Esophagus squamous epithelium (tissue), 5 donors: ENCODE data around the gene OGFR. TPM values are rescaled to one million over a fixed set of nuclear protein-coding genes. Genes with fewer than 3 reads are reported as not detected.

Source experiments
- DNase-seq: peaks from one replicate; lab custom pipeline; 2025; lab: John Stamatoyannopoulos, UW
- H3K27ac ChIP-seq, 4 donors: fragments of 200-600 bp; sonication (generic); one replicate each; pipeline ENCODE4 v1.5.1; 2016 to 2019; ENCODE audit warnings: mild to moderate bottlenecking in 1 of 4
- H3K27me3 ChIP-seq, 4 donors: fragments of 200-600 bp; sonication (generic); 1 replicate in 3 of 4; 2 replicates in 1 of 4; pipeline versions ENCODE4 v1.5.1 to v1.6.0; 2017 to 2021; ENCODE audit warnings: antibody characterized with exemption in 1 of 4
- H3K36me3 ChIP-seq, 3 donors: fragments of 200-600 bp; sonication (generic); one replicate each; pipeline ENCODE4 v1.5.1; 2016 to 2019
- H3K4me1 ChIP-seq, 3 donors: fragments of 200-600 bp; sonication (generic); one replicate each; pipeline ENCODE4 v1.5.1; 2017 to 2019
- H3K4me3 ChIP-seq, 4 donors: fragments of 200-600 bp; sonication (generic); 1 replicate in 3 of 4; 2 replicates in 1 of 4; pipeline ENCODE4 v1.5.1; 2016 to 2019; ENCODE audit warnings: mild to moderate bottlenecking in 2 of 4, moderate library complexity in 1 of 4
- H3K9me3 ChIP-seq, 3 donors: fragments of 200-600 bp; sonication (generic); one replicate each; pipeline ENCODE4 v1.5.1; 2016 to 2019
- CTCF ChIP-seq, 6 experiments: fragments of 450-650 bp in 4 of 6; fragments of 200-600 bp in 2 of 6; sonication (generic) in 2 of 6; IDR thresholded peaks; one replicate each; pipeline ENCODE4 v1.5.1; 2016 to 2019; ENCODE audit warnings: antibody characterized with exemption in 6 of 6, mild to moderate bottlenecking in 4 of 6, moderate library complexity in 4 of 6
- POLR2A ChIP-seq, 4 donors: fragments of 450-650 bp; IDR thresholded peaks; one replicate each; pipeline ENCODE4 v1.6.1; 2017; ENCODE audit warnings: antibody characterized with exemption in 4 of 4, mild to moderate bottlenecking in 4 of 4, moderate library complexity in 3 of 4
- WGBS, 2 donors: methylation state at CpG; one replicate each; pipeline ENCODE4 v1.1.5; 2018; 5-methylcytosine and 5-hydroxymethylcytosine counted together
- intact Hi-C: fragments of 100-400 bp; cut with DNase I; formaldehyde crosslinking; loops from one replicate; pipeline ENCODE4 v1.15.0; 2022
- total RNA-seq, 4 donors: library from RNA; depleted of rRNA; stranded (reverse); fragments of >200 nt; gene quantifications; one replicate each; pipeline ENCODE4 v1.1.0, GENCODE V29; 2016
- donor health status: DM: yes; HTN: yes; CAD: no.

Gene OGFR
- total RNA-seq, 4 donors from 2014 or later = 19.1 to 41.4 (median 27.3) TPM

- 80 to 96% methylated on average over 4 to 5 of the region's 29 CpGs for WGBS, 2 donors
- intact Hi-C loops = no loop called here
- no peak for TF ChIP-seq POLR2A (IDR thresholded peaks at IDR 0.05)
- TF ChIP-seq CTCF (IDR thresholded peaks at IDR 0.05) = no peak
Observed at GRCh38 chr20:62827311-62828038, 22.8 kb downstream of the OGFR start.

DNA sequence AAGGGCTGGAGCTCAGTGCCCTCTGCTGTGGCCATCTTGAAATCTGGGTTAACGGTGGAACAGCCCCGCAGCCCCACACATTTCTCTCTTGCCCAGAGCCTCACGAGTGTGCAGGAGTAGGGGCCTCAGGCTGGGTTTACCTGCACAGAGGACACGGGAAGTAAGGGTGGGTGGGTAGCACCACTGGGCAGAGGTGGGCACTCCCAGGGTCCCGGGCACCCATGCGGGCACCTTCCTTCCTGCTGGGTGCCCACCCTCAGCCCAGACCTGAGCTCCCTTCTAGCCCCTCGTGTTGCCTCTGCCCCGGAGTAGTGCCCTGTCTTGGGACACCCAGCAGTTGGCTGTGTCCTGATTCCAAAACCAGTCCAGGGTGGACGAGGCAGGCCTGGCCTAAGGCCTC is 23.4 kb downstream of the OGFR start:
- no peak overlapping the region for H3K27ac ChIP-seq
- H3K4me1 ChIP-seq = peaks cover 29 to 35% (median 33%) of the 10 kb centered on the region in 3 donors
- H3K9me3 ChIP-seq = no peaks in the 10 kb centered on the region
- intact Hi-C loops = no loop called here
- 67 to 86% methylated on average over 1 to 5 of the region's 9 CpGs for WGBS, 2 donors
- TF ChIP-seq CTCF (IDR thresholded peaks at IDR 0.05) (no peak), POLR2A (IDR thresholded peaks at IDR 0.05) (no peak)
- no peak for DNase-seq
- no peak overlapping the region for H3K4me3 ChIP-seq
- H3K27me3 ChIP-seq = peaks cover 0 to 29% (median 0%) of the 10 kb centered on the region in 4 donors
- no peaks in the 10 kb centered on the region for H3K36me3 ChIP-seq

More at GRCh38 chr20:62827311-62828038, 22.8 kb downstream of the OGFR start:
- peaks cover 23 to 29% (median 28%) of the 10 kb centered on the region in 3 donors for H3K4me1 ChIP-seq
- no peaks in the 10 kb centered on the region for H3K36me3 ChIP-seq
- no peak for DNase-seq
- peaks cover 0 to 29% (median 0%) of the 10 kb centered on the region in 4 donors for H3K27me3 ChIP-seq
- H3K4me3 ChIP-seq = no peak overlapping the region
- H3K27ac ChIP-seq = no peak overlapping the region
- H3K9me3 ChIP-seq = no peaks in the 10 kb centered on the region

GRCh38 chr20:62828511-62829230 is 24.0 kb downstream of the OGFR start:
- intact Hi-C loops = no loop called here
- peaks cover 31 to 36% (median 36%) of the 10 kb centered on the region in 3 donors for H3K4me1 ChIP-seq
- TF ChIP-seq POLR2A (IDR thresholded peaks at IDR 0.05) = no peak
- no peak for TF ChIP-seq CTCF (IDR thresholded peaks at IDR 0.05)
- WGBS, 2 donors = 70 to 100% methylated on average over 5 to 10 of the region's 29 CpGs
- no peak for DNase-seq
- no peak overlapping the region for H3K4me3 ChIP-seq
- no peaks in the 10 kb centered on the region for H3K36me3 ChIP-seq
- no peaks in the 10 kb centered on the region for H3K9me3 ChIP-seq
- H3K27ac ChIP-seq = no peak overlapping the region
- H3K27me3 ChIP-seq = peaks cover 0 to 29% (median 0%) of the 10 kb centered on the region in 4 donors

DNA sequence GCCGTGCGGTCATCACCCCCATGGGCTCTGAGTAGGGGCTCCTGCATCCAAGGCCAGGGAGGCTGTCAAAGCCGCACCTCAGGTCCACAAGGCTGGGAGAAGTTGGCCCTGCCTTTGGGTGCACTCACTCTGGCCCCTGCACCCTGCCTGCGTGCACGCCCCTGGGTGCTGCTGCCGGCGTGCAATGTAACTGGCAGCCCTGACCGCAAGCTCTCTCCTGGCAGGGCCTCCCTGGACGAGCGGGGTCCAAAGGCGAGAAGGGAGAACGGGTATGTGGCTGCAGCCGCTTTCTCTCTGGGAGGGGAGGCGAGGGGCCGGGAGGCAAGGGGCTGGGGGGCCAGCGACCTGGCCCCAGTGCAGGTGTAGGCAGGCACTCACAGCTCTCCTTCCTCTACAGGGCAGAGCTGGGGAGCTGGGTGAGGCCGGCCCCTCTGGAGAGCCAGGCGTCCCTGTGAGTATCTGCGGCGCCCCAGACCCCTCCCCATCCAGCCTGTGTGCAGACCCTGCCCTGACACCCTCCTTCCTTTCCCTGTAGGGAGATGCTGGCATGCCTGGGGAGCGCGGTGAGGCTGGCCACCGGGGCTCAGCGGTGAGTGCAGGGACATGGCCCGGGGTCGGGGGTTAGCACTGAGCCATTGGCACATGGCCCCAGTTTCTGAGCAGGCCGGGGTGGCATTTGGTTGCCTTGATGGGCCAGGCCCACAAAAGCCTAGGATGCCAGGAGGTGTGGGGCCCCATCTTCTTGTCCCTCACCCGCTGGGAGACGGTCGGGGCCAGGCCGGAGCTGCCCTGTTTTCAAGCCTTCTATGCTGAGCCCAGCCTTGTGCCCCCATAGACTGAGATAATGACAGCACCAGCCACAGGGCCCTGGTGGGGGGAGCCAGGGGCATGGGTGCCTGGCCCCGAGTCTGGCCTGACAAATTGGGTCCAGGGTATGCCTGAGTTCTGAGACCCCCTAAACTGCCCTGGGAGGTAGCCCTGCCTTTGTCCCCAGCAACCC is 24.9 kb downstream of the OGFR start:
- TF ChIP-seq CTCF (IDR thresholded peaks at IDR 0.05) = no peak
- no peak for TF ChIP-seq POLR2A (IDR thresholded peaks at IDR 0.05)
- Histone ChIP-seq H3K27ac (no peak overlapping the region), H3K36me3 (no peaks in the 10 kb centered on the region), H3K4me1 (peaks cover 26 to 34% (median 27%) of the 10 kb centered on the region in 3 donors), H3K27me3 (peaks cover 0 to 23% (median 0%) of the 10 kb centered on the region in 4 donors), H3K9me3 (no peaks in the 10 kb centered on the region), H3K4me3 (no peak overlapping the region)
- no peak for DNase-seq
- intact Hi-C loops = no loop called here
- 83% methylated on average over 3 of the region's 32 CpGs; no CpG with 5 or more reads in 1 of the 2 donors for WGBS, 2 donors
